HG03571 (cell line): ENCODE data around the gene LIMS3.
"Not testable (repeated sequence)": the region's sequence is repeated elsewhere in the genome, so short reads cannot be mapped to it uniquely, and the experiment has no call there.

ENCODE experiments used
- ATAC-seq: cut with Tn5 transposase; IDR thresholded peaks from one replicate; pipeline ENCODE4 v1.9.1; 2021; ENCODE audit not compliant: unreplicated experiment

Gene LIMS3

GRCh38 chr2:109921543-109922384 is 23.3 kb downstream of the LIMS3 start:
- not testable (repeated sequence) for ATAC-seq

- not testable (repeated sequence) for ATAC-seq
Measured at GRCh38 chr2:109924481-109924880, 26.0 kb downstream of the LIMS3 start.

- ATAC-seq: not testable (repeated sequence)
Measured at GRCh38 chr2:109927803-109928202, 29.3 kb downstream of the LIMS3 start.

GRCh38 chr2:109929222-109929621 is 30.7 kb downstream of the LIMS3 start:
- ATAC-seq: not testable (repeated sequence)

- not testable (repeated sequence) for ATAC-seq
Measured at GRCh38 chr2:109936534-109936933, 38.0 kb downstream of the LIMS3 start.

- ATAC-seq: not testable (repeated sequence)
Measured at GRCh38 chr2:109945362-109945761, 46.9 kb downstream of the LIMS3 start.

- not testable (repeated sequence) for ATAC-seq
Measured at GRCh38 chr2:109947262-109947958, 48.9 kb downstream of the LIMS3 start.

GRCh38 chr2:109947959-109948520 is 49.6 kb downstream of the LIMS3 start:
- not testable (repeated sequence) for ATAC-seq

GRCh38 chr2:109950146-109950843 is 51.8 kb downstream of the LIMS3 start:
- ATAC-seq: not testable (repeated sequence)

- ATAC-seq: not testable (repeated sequence)
Measured at GRCh38 chr2:109963942-109964341, 65.5 kb downstream of the LIMS3 start.

- not testable (repeated sequence) for ATAC-seq
Measured at GRCh38 chr2:109965482-109965881, 67.0 kb downstream of the LIMS3 start.

- not testable (repeated sequence) for ATAC-seq
Measured at GRCh38 chr2:109966107-109966736, 67.7 kb downstream of the LIMS3 start.

GRCh38 chr2:109966858-109967257 is 68.4 kb downstream of the LIMS3 start:
- not testable (repeated sequence) for ATAC-seq

- ATAC-seq: not testable (repeated sequence)
Measured at GRCh38 chr2:109969864-109970263, 71.4 kb downstream of the LIMS3 start.

GRCh38 chr2:109971710-109972109 is 73.2 kb downstream of the LIMS3 start:
- ATAC-seq: not testable (repeated sequence)
